DND-41 (cell line): ENCODE measurements around the gene HOXA4.

Experiments
- CTCF ChIP-seq: IDR thresholded peaks from 2 replicates; pipeline ENCODE4 v1.5.1; 2012; ENCODE audit warnings: borderline replicate concordance, low read length, moderate library complexity, mild to moderate bottlenecking; ENCODE audit not compliant: poor library complexity, severe bottlenecking; ENCODE audit errors: extremely low read depth
- EZH2 ChIP-seq: IDR thresholded peaks from 3 replicates; pipeline ENCODE4 v1.6.1; 2012; ENCODE audit warnings: borderline replicate concordance, low read depth, mild to moderate bottlenecking, moderate library complexity, low read length, inconsistent platforms; ENCODE audit not compliant: severe bottlenecking

GRCh38 chr7:27138472-27138871 lies 7.9 kb upstream of the HOXA4 start:
- no peak for TF ChIP-seq CTCF
- TF ChIP-seq EZH2 = no peak
